HG02852 (cell line): ENCODE data around the gene UNK.

ENCODE experiments used
- ATAC-seq: cut with Tn5 transposase; IDR thresholded peaks from one replicate; pipeline ENCODE4 v1.9.1; 2021; ENCODE audit warnings: mild to moderate bottlenecking, moderate library complexity; ENCODE audit not compliant: unreplicated experiment

UNK gene

GRCh38 chr17:75818326-75818885 lies 33.8 kb downstream of the UNK start:
- ATAC-seq, result no peak

- no peak for ATAC-seq
Measured at GRCh38 chr17:75819116-75819515, 34.5 kb downstream of the UNK start.

GRCh38 chr17:75819678-75820077 lies 35.1 kb downstream of the UNK start:
- ATAC-seq, result no peak

GRCh38 chr17:75820094-75821080 lies 35.8 kb downstream of the UNK start:
- ATAC-seq, result no peak

- no peak for ATAC-seq
Measured at GRCh38 chr17:75821552-75821951, 36.9 kb downstream of the UNK start.

GRCh38 chr17:75822119-75822799 lies 37.7 kb downstream of the UNK start:
- ATAC-seq, result no peak

GRCh38 chr17:75822800-75823166 lies 38.2 kb downstream of the UNK start:
- ATAC-seq, result no peak

- no peak for ATAC-seq
Measured at GRCh38 chr17:75823257-75824041, 38.8 kb downstream of the UNK start.

GRCh38 chr17:75824050-75824552 lies 39.5 kb downstream of the UNK start:
- ATAC-seq, result no peak

- no peak for ATAC-seq
Measured at GRCh38 chr17:75824666-75825065, 40.1 kb downstream of the UNK start.

- no peak for ATAC-seq
Measured at GRCh38 chr17:75825149-75825552, 40.5 kb downstream of the UNK start.

GRCh38 chr17:75825748-75826370 lies 41.3 kb downstream of the UNK start:
- no peak for ATAC-seq

- ATAC-seq, result no peak
Measured at GRCh38 chr17:75826561-75827307, 42.1 kb downstream of the UNK start.

- no peak for ATAC-seq
Measured at GRCh38 chr17:75827308-75828075, 42.9 kb downstream of the UNK start.

- no peak for ATAC-seq
Measured at GRCh38 chr17:75828076-75828400, 43.4 kb downstream of the UNK start.

GRCh38 chr17:75828741-75829140 lies 44.1 kb downstream of the UNK start:
- no peak for ATAC-seq

- ATAC-seq, result no peak
Measured at GRCh38 chr17:75829747-75830146, 45.1 kb downstream of the UNK start.

- no peak for ATAC-seq
Measured at GRCh38 chr17:75830164-75831031, 45.8 kb downstream of the UNK start.
